Adrenal gland (tissue), 12 donors: Measurements from ENCODE around the gene OR4K5. TPM values are rescaled to one million over a fixed set of nuclear protein-coding genes. Genes with fewer than 3 reads are reported as not detected.

ENCODE experiments used
- DNase-seq, 7 donors: peaks; one replicate each; pipeline ENCODE4 v3.0.0-alpha.2; 2019 to 2020
- H3K27ac ChIP-seq, 5 donors: fragments of 200-600 bp; sonication (generic) in 4 of 5; 1 replicate in 3 of 5; 2 replicates in 2 of 5; pipeline versions ENCODE4 v1.5.1 to v1.8.0; 2016 to 2020; ENCODE audit warnings: mild to moderate bottlenecking in 1 of 5
- H3K27me3 ChIP-seq: fragments of 200-600 bp; 2 replicates; pipeline ENCODE4 v1.8.0; 2021
- H3K36me3 ChIP-seq, 2 donors: fragments of 200-600 bp; replicated peaks in 1 of 2; 1 replicate in 1 of 2; 2 replicates in 1 of 2; pipeline versions ENCODE4 v1.5.1 to v1.8.0; 2018 to 2022
- H3K4me1 ChIP-seq, 2 donors: fragments of 200-600 bp; replicated peaks in 1 of 2; 1 replicate in 1 of 2; 2 replicates in 1 of 2; pipeline versions ENCODE4 v1.5.1 to v1.8.0; 2018 to 2021
- H3K4me3 ChIP-seq, 4 donors: fragments of 200-600 bp; sonication (generic) in 3 of 4; one replicate each; pipeline ENCODE4 v1.5.1; 2016 to 2018
- H3K9me3 ChIP-seq, 3 donors: fragments of 200-600 bp; sonication (generic) in 1 of 3; replicated peaks in 1 of 3; 1 replicate in 2 of 3; 2 replicates in 1 of 3; pipeline versions ENCODE4 v1.5.1 to v1.8.0; 2016 to 2021
- CTCF ChIP-seq, 6 experiments: fragments of 450-650 bp in 4 of 6; fragments of 200-600 bp in 2 of 6; sonication (generic) in 1 of 6; IDR thresholded peaks; 1 replicate in 5 of 6; 2 replicates in 1 of 6; pipeline versions ENCODE4 v1.5.1 to v1.8.0; 2016 to 2021; ENCODE audit warnings: antibody characterized with exemption in 6 of 6, mild to moderate bottlenecking in 2 of 6, moderate library complexity in 1 of 6
- POLR2A ChIP-seq, 2 donors: fragments of 450-650 bp; IDR thresholded peaks; one replicate each; pipeline ENCODE4 v1.6.1; 2017; ENCODE audit warnings: antibody characterized with exemption in 2 of 2, mild to moderate bottlenecking in 2 of 2, moderate library complexity in 1 of 2
- WGBS, 4 donors: extraction: QIAGEN DNeasy Blood & Tissue Kit in 2 of 4; methylation state at CpG; one replicate each; pipeline versions ENCODE4 v1.1.5 to v1.1.7; 2013 to 2017; 5-methylcytosine and 5-hydroxymethylcytosine counted together
- intact Hi-C, 2 donors: fragments of 100-400 bp; cut with DNase I; formaldehyde crosslinking; loops; one replicate each; pipeline versions ENCODE4 v1.14.1 to v1.15.0; 2022 to 2023
- polyA plus RNA-seq, 3 donors: library from polyadenylated mRNA; stranded (reverse); fragments of 200-250 nt in 2 of 3; fragments of 350-450 nt in 1 of 3; fragmentation: Illumina TruSeq in 1 of 3; extraction: RNeasy Lipid Tissue Mini Kit (QIAGEN cat#74804) in 1 of 3; gene quantifications; one replicate each; pipeline ENCODE4 v1.2.3, GENCODE V29; 2013 to 2014
- total RNA-seq, 9 donors: library from RNA; depleted of rRNA in 4 of 9; stranded (reverse); fragments of >200 nt in 4 of 9; fragments of 120-200 nt in 1 of 9; fragmentation: NEBNext Ultra II Directional in 1 of 9; extraction: Animal tissue kit (Norgen Biotek cat#: 25700) in 1 of 9; gene quantifications; one replicate each; pipeline versions ENCODE4 v1.1.0 to v1.2.4, GENCODE V29; 2013 to 2023
- donor health status: healthy with polysubstance abuse.
- donor health status: Bipolar disorder and iron deficiency.
- donor health status: DM: yes; HTN: yes; CAD: no.
- donor health status: DM: no; HTN: no; CAD: no.
- donor health status: DM: no; HTN: no; CAD: no.
- donor health status: DM: yes; HTN: yes; CAD: no.

Gene OR4K5
- total and polyA plus RNA-seq, 12 donors, result not detected

- H3K36me3 ChIP-seq, result no peaks in the 10 kb centered on the region
- peaks cover 0 to 10% (median 0%) of the 10 kb centered on the region in 3 donors for H3K9me3 ChIP-seq
- TF ChIP-seq POLR2A (IDR thresholded peaks at IDR 0.05) (no peak), CTCF (IDR thresholded peaks at IDR 0.05) (no peak)
- no peak overlapping the region for H3K27ac ChIP-seq
- DNase-seq, result no peak
- H3K4me3 ChIP-seq, result no peak overlapping the region
- H3K27me3 ChIP-seq, result no peaks in the 10 kb centered on the region
- no peaks in the 10 kb centered on the region for H3K4me1 ChIP-seq
- intact Hi-C loops, result no loop called here
- WGBS, 4 donors, result 37 to 64% (median 55%) methylated on average over 2 of the region's 2 CpGs
These were observed 25.1 kb upstream of the OR4K5 start for GRCh38 chr14:19895282-19895681.

DNA sequence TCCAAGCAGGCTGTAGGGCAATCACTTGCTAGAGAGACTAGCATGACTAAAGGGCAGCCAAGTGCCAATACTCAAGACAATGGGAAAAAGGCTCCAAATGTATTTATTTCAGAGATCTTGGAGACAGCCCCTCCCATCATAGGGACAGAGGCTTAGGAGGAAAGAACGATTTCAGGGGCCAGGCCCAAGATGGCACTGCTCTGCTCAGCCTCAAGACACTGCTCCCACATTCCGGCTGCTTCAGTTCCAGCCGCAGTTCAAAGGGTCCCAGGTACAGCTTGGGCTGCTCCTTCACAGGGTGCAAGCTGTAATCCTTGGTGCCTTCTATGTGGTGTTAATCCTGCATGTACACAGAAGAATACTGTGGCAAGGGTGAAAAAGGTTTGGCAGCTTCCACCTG lies 19.4 kb upstream of the OR4K5 start:
- Histone ChIP-seq H3K27me3 (no peaks in the 10 kb centered on the region), H3K9me3 (peaks cover 0 to 6% (median 0%) of the 10 kb centered on the region in 3 donors), H3K4me3 (no peak overlapping the region), H3K36me3 (no peaks in the 10 kb centered on the region), H3K27ac (no peak overlapping the region), H3K4me1 (no peaks in the 10 kb centered on the region)
- no peak for DNase-seq
- intact Hi-C loops, result no loop called here
- no peak for TF ChIP-seq CTCF (IDR thresholded peaks at IDR 0.05)
- no peak for TF ChIP-seq POLR2A (IDR thresholded peaks at IDR 0.05)
- 50 to 76% (median 66%) methylated on average over 2 to 3 of the region's 3 CpGs for WGBS, 4 donors

DNA sequence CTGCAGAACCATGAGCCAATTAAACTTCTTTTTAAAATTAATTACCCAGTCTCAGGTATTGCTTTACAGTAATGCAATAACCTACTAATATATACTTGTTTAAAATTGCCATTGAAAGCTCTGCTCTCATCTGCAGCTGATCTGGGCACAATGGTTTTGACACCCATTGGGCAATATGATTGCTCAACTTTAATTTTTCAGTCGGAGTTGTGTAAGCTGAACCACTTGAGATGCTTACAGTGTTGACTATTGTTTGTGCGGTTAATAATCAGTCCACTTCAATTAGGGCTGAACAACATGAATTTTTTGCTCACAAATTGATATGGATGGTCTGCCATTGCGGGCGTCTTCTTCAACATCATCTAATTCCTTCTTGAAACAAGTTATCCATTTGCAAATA lies 18.0 kb upstream of the OR4K5 start:
- Histone ChIP-seq H3K4me1 (no peaks in the 10 kb centered on the region), H3K9me3 (no peaks in the 10 kb centered on the region), H3K27ac (no peak overlapping the region), H3K4me3 (no peak overlapping the region), H3K36me3 (no peaks in the 10 kb centered on the region), H3K27me3 (no peaks in the 10 kb centered on the region)
- no peak for DNase-seq
- intact Hi-C loops, result no loop called here
- TF ChIP-seq POLR2A (IDR thresholded peaks at IDR 0.05), result no peak
- no peak for TF ChIP-seq CTCF (IDR thresholded peaks at IDR 0.05)
- WGBS, 4 donors, result 67 to 75% (median 73%) methylated on average over 4 of the region's 4 CpGs

- Histone ChIP-seq H3K4me1 (no peaks in the 10 kb centered on the region), H3K27me3 (no peaks in the 10 kb centered on the region), H3K36me3 (no peaks in the 10 kb centered on the region), H3K27ac (no peak overlapping the region), H3K9me3 (no peaks in the 10 kb centered on the region), H3K4me3 (no peak overlapping the region)
- intact Hi-C loops, result no loop called here
- DNase-seq, result no peak
- TF ChIP-seq POLR2A (IDR thresholded peaks at IDR 0.05), result no peak
- no peak for TF ChIP-seq CTCF (IDR thresholded peaks at IDR 0.05)
These were observed 13.7 kb upstream of the OR4K5 start for GRCh38 chr14:19906665-19907064.
